Effector memory CD8-positive, alpha-beta T cell (primary cell): Measurements from ENCODE around the gene IL24.

Source experiments
- ATAC-seq: fragments of 150-1000 bp; cut with Tn5 transposase; replicated peaks from 2 replicates; pipeline ENCODE4 v1.10.0; 2021; ENCODE audit warnings: mild to moderate bottlenecking, moderate library complexity
- DNase-seq, 3 experiments: peaks; one replicate each; pipeline ENCODE4 v3.0.0; 2021
- H3K27ac Mint-ChIP-seq, 2 donors: one replicate each; pipeline ENCODE4 v1.8.0; 2022; ENCODE audit warnings: mild to moderate bottlenecking in 2 of 2, mixed read lengths in 2 of 2, moderate library complexity in 2 of 2
- H3K27me3 Mint-ChIP-seq, 2 donors: one replicate each; pipeline ENCODE4 v1.8.0; 2022; ENCODE audit warnings: mixed read lengths in 2 of 2
- H3K36me3 Mint-ChIP-seq: one replicate; pipeline ENCODE4 v1.8.0; 2022; ENCODE audit warnings: mild to moderate bottlenecking, moderate library complexity, mixed read lengths; ENCODE audit not compliant: insufficient read depth
- H3K4me1 Mint-ChIP-seq, 2 donors: one replicate each; pipeline ENCODE4 v1.8.0; 2022; ENCODE audit warnings: low read depth in 2 of 2, mixed read lengths in 2 of 2
- H3K4me3 Mint-ChIP-seq, 2 donors: one replicate each; pipeline ENCODE4 v1.8.0; 2022; ENCODE audit warnings: mild to moderate bottlenecking in 2 of 2, mixed read lengths in 2 of 2, moderate library complexity in 2 of 2
- H3K9me3 Mint-ChIP-seq, 2 donors: one replicate each; pipeline ENCODE4 v1.8.0; 2022; ENCODE audit warnings: mixed read lengths in 2 of 2

IL24 gene

DNA sequence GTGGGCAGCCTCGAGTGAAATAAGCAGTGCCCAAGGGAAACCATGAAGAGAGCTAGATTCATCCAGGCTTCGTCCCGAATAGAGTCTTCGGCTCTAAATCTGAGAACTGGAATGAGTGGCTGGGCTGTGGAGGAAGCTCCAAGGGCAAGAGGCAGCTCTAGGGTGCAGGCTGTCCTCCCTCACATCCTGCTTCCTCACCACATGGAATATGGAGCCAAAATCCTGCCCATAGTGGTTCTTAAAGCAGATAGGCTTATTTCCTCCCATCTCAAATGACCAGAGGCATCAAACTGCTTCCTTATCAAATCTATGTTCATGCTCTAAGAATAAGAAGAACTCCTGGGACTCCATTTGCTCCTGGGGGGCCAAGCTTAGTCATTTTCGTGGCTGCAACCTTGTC, 2.5 kb downstream of the IL24 start:
- DNase-seq = no peak
- ATAC-seq = no peak

DNA sequence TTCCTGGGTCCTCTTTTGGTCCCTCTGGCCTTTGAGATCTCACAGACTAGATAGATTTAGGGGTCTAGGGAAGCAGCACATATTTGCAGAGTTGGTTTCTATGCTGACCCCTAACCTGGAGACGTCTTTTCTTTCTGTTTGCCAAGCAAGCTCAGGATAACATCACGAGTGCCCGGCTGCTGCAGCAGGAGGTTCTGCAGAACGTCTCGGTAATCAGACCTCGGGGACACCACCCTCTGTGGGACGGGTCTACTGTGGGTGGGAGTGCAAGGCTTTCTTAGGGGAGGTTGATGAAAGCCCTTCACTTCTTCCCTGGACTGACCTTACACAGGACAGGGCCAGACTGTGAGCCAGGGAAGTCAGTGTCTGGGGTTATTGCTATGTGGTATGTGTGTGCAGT, 2.9 kb downstream of the IL24 start:
- no peak overlapping the region for H3K4me3 Mint-ChIP-seq
- H3K9me3 Mint-ChIP-seq = no peaks in the 10 kb centered on the region
- ATAC-seq (no peak), DNase-seq (no peak)
- H3K27me3 Mint-ChIP-seq = peaks cover 7 to 15% of the 10 kb centered on the region in 2 donors
- H3K4me1 Mint-ChIP-seq = peaks cover 19 to 26% of the 10 kb centered on the region in 2 donors
- H3K36me3 Mint-ChIP-seq = peaks cover 30% of the 10 kb centered on the region
- peak overlapping the region; percentile 70 to 90 for H3K27ac Mint-ChIP-seq

More for the DNA sequence above, 2.5 kb downstream of the IL24 start:
- no peaks in the 10 kb centered on the region for H3K9me3 Mint-ChIP-seq
- peak overlapping the region; percentile 70 to 90 for H3K27ac Mint-ChIP-seq
- peaks cover 7 to 17% of the 10 kb centered on the region in 2 donors for H3K27me3 Mint-ChIP-seq
- peaks cover 15 to 22% of the 10 kb centered on the region in 2 donors for H3K4me1 Mint-ChIP-seq
- H3K4me3 Mint-ChIP-seq = no peak overlapping the region
- H3K36me3 Mint-ChIP-seq = peaks cover 25% of the 10 kb centered on the region

DNA sequence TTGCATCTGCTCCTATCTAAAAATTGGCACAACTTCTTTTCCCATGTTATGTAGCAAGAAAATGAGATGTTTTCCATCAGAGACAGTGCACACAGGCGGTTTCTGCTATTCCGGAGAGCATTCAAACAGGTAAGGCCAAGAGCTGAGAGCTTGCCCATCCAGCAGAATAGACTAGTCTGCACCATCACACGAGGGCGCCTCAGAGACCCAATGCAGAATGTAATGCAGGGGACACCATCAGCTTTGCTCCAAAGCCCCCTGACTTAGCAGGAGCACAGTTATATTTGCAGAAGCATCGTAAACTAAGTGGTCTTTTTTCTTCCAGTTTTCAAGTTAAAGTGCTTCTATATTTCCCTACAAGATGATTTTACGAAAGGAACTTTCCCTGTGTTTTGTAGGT, 4.7 kb downstream of the IL24 start:
- DNase-seq = no peak

DNA sequence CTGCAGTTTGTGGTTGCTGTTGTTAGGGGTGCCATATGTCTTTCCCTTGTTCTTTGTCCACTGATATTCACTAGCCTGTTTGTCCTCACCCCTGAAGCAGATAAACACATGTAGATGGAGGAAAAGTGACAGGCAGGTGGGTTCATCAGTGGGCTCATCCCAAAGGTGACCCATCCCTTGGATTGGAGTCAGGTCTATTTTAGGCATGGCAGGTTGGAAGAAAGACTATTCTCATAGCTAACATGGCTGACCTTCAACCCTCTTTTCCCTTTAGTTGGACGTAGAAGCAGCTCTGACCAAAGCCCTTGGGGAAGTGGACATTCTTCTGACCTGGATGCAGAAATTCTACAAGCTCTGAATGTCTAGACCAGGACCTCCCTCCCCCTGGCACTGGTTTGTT, 5.5 kb downstream of the IL24 start:
- Mint-ChIP-seq H3K36me3 (peaks cover 44% of the 10 kb centered on the region), H3K4me1 (peaks cover 28 to 42% of the 10 kb centered on the region in 2 donors), H3K9me3 (no peaks in the 10 kb centered on the region), H3K27ac (peak overlapping the region; percentile 44 to 66), H3K27me3 (no peaks in the 10 kb centered on the region), H3K4me3 (no peak overlapping the region)
- no peak for DNase-seq
- ATAC-seq = no peak

More for the DNA sequence above, 4.7 kb downstream of the IL24 start:
- H3K4me1 Mint-ChIP-seq = peaks cover 30 to 42% of the 10 kb centered on the region in 2 donors
- no peaks in the 10 kb centered on the region for H3K27me3 Mint-ChIP-seq
- ATAC-seq = no peak
- no peak overlapping the region for H3K4me3 Mint-ChIP-seq
- peak overlapping the region; percentile 70 to 90 for H3K27ac Mint-ChIP-seq
- H3K9me3 Mint-ChIP-seq = no peaks in the 10 kb centered on the region
- peaks cover 44% of the 10 kb centered on the region for H3K36me3 Mint-ChIP-seq

DNA sequence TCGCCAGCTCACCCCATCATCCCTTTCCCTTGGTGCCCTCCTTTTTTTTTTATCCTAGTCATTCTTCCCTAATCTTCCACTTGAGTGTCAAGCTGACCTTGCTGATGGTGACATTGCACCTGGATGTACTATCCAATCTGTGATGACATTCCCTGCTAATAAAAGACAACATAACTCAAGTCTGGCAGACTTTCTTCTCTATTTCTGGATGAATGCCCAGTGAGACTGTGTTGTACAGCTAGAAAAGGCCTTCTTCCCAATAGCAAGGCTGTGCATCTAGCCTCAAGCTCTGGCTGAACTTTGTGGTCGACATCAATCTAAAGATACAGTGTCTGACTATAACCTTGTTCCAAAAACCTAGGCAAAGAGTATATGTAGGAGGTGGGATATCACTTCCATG, 6.4 kb downstream of the IL24 start:
- Mint-ChIP-seq H3K27ac (peak overlapping the region; percentile 70 to 77), H3K4me3 (no peak overlapping the region), H3K36me3 (peaks cover 46% of the 10 kb centered on the region), H3K4me1 (peaks cover 35 to 50% of the 10 kb centered on the region in 2 donors), H3K9me3 (no peaks in the 10 kb centered on the region), H3K27me3 (no peaks in the 10 kb centered on the region)
- no peak for DNase-seq
- ATAC-seq = no peak

DNA sequence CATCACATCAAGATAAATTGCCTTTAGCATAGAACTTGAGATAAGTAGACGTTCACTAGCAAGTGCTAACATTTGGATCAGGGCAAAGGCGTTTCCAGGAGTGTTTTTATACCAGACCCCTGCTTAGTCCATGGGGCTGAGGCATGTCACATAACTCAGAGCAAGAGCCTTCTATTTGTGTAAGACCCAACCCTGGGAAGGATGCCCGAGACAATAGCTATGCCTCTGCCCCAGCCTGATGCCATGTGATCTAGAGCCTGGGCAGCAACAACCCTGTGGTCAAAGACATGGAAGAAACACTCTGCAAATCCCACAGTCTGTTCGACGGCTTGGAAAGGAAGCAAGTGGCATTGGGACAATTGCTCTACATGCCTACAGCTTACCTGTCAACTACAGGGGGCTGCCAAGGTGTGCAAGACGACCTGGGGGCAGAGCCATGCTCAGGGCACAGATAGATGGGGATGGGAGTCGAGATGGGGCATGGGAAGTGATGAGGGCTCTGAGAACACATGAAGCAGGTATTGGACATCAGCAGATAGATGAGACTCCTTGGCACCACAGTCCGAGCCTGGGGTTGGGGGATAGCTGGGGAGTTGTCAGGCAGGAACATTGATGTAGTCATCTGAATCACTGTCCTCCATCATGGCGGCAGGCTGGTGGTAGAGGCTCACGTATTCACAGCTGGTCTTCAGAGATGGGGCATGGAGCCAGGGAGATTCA, 7.3 kb downstream of the IL24 start:
- peaks cover 46% of the 10 kb centered on the region for H3K36me3 Mint-ChIP-seq
- no peaks in the 10 kb centered on the region for H3K9me3 Mint-ChIP-seq
- ATAC-seq (no peak), DNase-seq (no peak)
- H3K27me3 Mint-ChIP-seq = no peaks in the 10 kb centered on the region
- peaks cover 37 to 55% of the 10 kb centered on the region in 2 donors for H3K4me1 Mint-ChIP-seq
- no peak overlapping the region for H3K4me3 Mint-ChIP-seq
- H3K27ac Mint-ChIP-seq = peak overlapping the region; percentile 38 to 70

DNA sequence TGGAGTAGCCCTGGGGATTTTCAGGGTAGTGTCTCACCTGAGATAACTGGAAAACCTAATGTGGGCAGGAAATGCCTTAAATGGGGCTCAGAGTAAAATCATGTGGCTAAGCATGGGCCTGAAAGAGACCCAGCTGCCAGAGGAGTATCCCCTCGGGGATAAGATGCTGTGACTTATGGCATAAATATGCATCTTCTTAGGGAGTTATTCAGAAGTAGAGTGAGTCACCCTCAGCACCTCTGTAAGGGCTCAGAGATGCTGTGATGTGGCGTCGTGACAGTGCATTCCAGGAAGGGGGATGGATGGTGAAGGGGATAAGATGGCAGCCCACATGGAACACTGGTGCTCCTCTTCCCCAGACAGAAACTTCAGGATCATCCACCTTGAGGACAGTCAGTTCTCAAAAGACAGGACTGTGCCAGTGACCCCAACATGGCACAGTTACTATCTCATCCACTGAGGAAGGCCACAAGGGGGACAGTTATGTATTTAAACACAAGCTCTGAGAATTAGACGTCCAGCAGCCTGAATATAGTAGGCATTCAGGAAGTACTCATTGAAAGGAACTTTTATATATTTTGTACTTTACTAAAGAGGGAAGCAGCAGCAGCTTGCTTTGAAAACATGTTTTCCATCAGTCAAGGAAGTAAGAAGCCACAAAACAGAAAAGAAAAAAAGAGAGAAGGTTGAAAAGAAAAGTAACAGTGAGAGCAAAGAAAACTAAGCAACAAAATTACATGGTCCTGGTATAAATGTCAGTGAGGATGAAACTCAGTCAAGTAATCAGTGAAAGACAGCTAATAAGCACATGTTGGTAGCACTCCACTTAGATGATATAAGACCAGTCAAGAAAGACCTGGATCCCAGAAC, 8.3 kb downstream of the IL24 start:
- Mint-ChIP-seq H3K4me3 (peak overlapping the region; percentile 2 to 56), H3K4me1 (peaks cover 35 to 54% of the 10 kb centered on the region in 2 donors), H3K27me3 (no peaks in the 10 kb centered on the region), H3K9me3 (no peaks in the 10 kb centered on the region), H3K27ac (peak overlapping the region; percentile 38 to 70), H3K36me3 (peaks cover 47% of the 10 kb centered on the region)
- ATAC-seq = no peak
- DNase-seq = no peak

DNA sequence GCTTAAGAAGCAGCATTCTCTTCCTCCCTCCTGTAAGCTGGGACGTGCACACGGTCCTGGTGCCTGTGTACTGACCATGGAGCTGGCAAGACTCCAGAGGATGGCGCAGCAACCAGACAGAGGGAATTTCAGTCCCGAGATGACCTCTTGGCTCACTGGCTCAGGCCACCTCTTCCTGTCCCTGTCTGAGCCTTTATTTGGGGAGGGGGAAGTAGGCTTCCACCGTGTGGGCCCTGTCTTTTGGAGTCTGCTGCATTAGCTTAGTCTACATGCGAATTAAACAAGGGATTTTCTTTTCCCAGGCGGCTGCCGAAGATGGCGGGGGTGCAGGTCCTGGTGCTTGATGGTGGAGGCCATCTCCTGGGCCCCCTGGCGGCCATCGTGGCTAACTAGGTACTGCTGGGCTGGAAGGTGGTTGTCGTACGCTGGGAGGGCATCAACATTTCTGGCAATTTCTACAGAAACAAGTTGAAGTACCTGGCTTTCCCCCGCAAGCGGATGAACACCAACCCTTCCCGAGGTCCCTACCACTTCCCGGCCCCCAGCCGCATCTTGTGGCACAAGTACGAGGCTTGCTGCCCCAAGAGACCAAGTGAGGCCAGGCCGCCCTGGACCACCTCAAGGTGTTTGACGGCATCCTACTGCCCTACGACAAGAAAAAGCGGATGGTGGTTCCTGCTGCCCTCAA, 10.2 kb downstream of the IL24 start:
- DNase-seq (no peak), ATAC-seq (no peak)
- Mint-ChIP-seq H3K36me3 (peaks cover 62% of the 10 kb centered on the region), H3K27ac (peak overlapping the region in 1 of 2 donors; percentile 70), H3K27me3 (no peaks in the 10 kb centered on the region), H3K4me3 (peak overlapping the region in 1 of 2 donors; percentile 21), H3K9me3 (no peaks in the 10 kb centered on the region), H3K4me1 (peaks cover 50 to 64% of the 10 kb centered on the region in 2 donors)

DNA sequence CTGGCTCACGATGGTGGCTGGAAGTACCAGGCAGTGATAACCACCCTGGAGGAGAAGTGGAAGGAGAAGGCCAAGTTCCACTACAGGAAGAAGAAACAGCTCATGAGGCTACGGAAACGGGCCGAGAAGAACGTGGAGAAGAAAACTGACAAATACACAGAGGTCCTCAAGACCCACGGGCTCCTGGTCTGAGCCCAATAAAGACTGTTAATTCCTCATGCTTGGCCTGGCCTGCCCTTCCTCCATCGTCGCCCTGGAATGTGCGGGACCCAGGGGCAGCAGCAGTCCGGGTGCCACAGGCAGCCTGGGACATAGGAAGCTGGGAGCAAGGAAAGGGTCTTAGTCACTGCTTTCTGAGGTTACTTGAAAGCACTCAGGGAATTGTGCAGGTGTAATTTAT, 10.8 kb downstream of the IL24 start:
- peaks cover 63% of the 10 kb centered on the region for H3K36me3 Mint-ChIP-seq

DNA sequence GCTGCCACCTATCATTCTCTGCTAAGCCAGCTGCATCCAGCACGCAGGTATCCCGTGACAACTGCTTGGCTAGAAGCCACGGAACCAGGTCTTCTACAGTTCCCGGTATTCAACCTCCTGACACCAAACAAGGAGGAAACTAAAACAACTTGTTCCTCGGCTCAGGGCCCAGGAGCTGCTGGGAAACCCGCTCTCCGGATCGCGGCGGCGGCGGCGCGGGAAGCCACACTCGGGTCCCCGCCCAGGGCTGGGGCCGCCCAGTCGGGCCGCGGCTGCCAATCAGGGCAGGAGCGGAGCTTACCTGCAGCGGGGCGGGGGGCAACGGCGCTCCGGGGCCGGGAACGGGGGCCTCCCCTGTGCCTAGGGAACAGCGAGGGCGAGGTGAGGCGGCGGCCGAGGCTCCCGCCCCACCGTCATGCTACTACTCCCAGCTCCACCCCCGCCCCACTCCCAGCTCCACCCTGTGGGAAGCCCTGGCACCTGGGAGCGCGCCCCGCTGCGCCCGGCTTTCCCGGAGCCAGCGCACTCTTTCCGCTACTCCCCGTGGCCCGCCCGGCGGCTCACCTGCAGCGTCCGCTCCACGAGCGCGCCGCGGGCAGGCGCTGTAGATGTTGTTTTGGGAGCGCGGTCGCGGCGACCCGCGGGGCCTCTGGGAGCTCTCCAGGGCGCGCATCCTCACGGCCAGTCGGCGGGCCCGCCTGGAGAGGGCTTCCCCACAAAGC, 12.1 kb downstream of the IL24 start:
- Mint-ChIP-seq H3K36me3 (peaks cover 63% of the 10 kb centered on the region), H3K27ac (no peak overlapping the region), H3K4me1 (peaks cover 65 to 75% of the 10 kb centered on the region in 2 donors), H3K9me3 (no peaks in the 10 kb centered on the region), H3K27me3 (no peaks in the 10 kb centered on the region), H3K4me3 (peak overlapping the region; percentile 25 to 58)
- DNase-seq = peak in 1 of 3 experiments; percentile 29
- ATAC-seq = peak; percentile 69

More for the DNA sequence above, 10.8 kb downstream of the IL24 start:
- Mint-ChIP-seq H3K9me3 (no peaks in the 10 kb centered on the region), H3K4me1 (peaks cover 56 to 64% of the 10 kb centered on the region in 2 donors), H3K27me3 (no peaks in the 10 kb centered on the region), H3K4me3 (peak overlapping the region in 1 of 2 donors; percentile 21), H3K27ac (peak overlapping the region in 1 of 2 donors; percentile 25)
- ATAC-seq = no peak
- DNase-seq = no peak

DNA sequence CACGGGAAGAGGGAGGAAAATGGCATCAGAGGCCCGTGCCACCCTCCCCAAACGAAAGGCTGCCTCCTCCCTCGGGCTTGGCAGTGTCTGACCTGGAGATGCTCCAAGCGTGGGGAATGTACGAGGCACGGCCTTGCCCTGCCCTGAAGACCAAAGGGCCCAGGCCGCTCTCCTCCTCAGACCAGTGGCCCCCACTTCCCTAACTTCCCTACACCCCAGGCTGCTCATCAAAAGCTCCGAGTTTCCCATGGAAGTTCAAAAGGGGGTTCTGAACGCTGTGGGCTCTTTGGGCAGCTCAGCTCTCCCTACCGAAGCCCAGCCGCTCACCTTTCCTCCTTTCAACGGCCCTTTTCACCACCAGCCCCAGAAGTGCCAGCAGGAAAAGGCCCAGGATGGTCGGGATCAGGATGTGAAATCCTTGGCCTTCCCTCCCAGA, 12.7 kb downstream of the IL24 start:
- H3K27ac Mint-ChIP-seq = peak overlapping the region in 1 of 2 donors; percentile 74
- H3K27me3 Mint-ChIP-seq = no peaks in the 10 kb centered on the region
- ATAC-seq (no peak), DNase-seq (no peak)
- H3K4me3 Mint-ChIP-seq = peak overlapping the region; percentile 34 to 43
- H3K9me3 Mint-ChIP-seq = no peaks in the 10 kb centered on the region
- peaks cover 60% of the 10 kb centered on the region for H3K36me3 Mint-ChIP-seq
- peaks cover 65 to 76% of the 10 kb centered on the region in 2 donors for H3K4me1 Mint-ChIP-seq

DNA sequence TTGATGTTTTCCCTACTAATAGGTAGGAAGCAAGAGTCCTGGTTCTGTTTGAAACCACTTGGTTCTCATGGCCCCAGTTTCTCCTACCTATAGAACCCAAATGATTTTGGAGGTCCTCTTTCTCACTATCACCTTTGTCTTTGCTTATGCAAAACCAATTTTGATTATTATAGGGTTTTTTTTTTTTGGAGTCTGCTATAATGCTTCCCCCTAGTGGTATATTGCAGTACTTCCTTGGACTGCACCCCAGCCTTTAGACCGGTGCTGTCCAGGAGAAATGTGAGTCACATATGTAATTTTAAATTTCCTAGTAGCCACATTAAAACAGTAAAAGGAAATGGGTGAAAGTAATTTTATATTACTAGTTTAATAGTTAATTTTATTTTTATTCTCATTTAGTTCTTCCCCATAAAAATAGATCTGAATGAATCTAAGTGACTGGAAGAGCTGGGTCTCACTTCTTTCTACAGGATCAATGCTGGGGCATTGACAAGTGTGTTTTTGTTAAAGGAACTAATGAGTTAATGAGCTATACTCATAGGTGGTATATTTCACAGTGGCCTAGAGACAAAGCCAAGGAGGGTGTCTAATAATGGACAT, 13.9 kb downstream of the IL24 start:
- no peak overlapping the region for H3K4me3 Mint-ChIP-seq
- ATAC-seq = peak; percentile 50
- peaks cover 67 to 76% of the 10 kb centered on the region in 2 donors for H3K4me1 Mint-ChIP-seq
- no peaks in the 10 kb centered on the region for H3K27me3 Mint-ChIP-seq
- H3K9me3 Mint-ChIP-seq = no peaks in the 10 kb centered on the region
- H3K36me3 Mint-ChIP-seq = peaks cover 61% of the 10 kb centered on the region
- DNase-seq = peak in 1 of 3 experiments; percentile 29
- peak overlapping the region; percentile 71 to 74 for H3K27ac Mint-ChIP-seq
